ENCODE data around the gene PLSCR3. TPM values are rescaled to one million over a fixed set of nuclear protein-coding genes. Genes with fewer than 3 reads are reported as not detected.

PLSCR3 gene
- total RNA-seq, 4 donors from 2014 or later, result 16.8 to 38.1 (median 17.7) TPM

DNA sequence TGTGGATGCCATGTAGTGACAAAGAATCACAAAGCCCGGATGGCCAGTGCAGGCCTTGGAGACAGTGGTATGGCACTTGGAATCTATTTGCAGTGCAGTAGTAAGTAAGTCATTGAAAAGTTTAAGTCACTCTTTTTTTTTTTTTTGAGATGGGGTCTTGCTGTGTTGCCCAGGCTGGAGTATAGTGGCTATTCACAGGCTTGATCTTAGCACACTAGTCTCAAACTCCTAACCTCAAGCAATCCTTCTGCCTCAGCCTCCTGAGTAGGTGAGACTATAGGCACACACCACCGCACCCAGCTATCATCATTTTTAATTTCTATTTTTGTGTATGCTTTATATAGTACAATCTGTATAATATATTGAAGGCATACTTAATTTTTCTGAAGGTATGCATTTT, 4.3 kb upstream of the PLSCR3 start:
- Histone ChIP-seq H3K9me3 (no peaks in the 10 kb centered on the region), H3K4me3 (no peak overlapping the region), H3K27me3 (no peaks in the 10 kb centered on the region), H3K4me1 (peaks cover 4 to 47% (median 20%) of the 10 kb centered on the region in 3 donors), H3K36me3 (no peaks in the 10 kb centered on the region), H3K27ac (no peak overlapping the region)
- 83 to 93% methylated on average over 2 of the region's 2 CpGs for WGBS, 2 donors (ENCODE audit: low coverage in 1 of 2)
- no peak for ATAC-seq
- TF ChIP-seq EP300 (IDR thresholded peaks at IDR 0.05), result no peak
- TF ChIP-seq, protein P1, sequence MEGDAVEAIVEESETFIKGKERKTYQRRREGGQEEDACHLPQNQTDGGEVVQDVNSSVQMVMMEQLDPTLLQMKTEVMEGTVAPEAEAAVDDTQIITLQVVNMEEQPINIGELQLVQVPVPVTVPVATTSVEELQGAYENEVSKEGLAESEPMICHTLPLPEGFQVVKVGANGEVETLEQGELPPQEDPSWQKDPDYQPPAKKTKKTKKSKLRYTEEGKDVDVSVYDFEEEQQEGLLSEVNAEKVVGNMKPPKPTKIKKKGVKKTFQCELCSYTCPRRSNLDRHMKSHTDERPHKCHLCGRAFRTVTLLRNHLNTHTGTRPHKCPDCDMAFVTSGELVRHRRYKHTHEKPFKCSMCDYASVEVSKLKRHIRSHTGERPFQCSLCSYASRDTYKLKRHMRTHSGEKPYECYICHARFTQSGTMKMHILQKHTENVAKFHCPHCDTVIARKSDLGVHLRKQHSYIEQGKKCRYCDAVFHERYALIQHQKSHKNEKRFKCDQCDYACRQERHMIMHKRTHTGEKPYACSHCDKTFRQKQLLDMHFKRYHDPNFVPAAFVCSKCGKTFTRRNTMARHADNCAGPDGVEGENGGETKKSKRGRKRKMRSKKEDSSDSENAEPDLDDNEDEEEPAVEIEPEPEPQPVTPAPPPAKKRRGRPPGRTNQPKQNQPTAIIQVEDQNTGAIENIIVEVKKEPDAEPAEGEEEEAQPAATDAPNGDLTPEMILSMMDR (IDR thresholded peaks at IDR 0.05), result no peak
- no peak for TF ChIP-seq POLR2A (IDR thresholded peaks at IDR 0.05)
- TF ChIP-seq POLR2AphosphoS5 (IDR thresholded peaks at IDR 0.05), result no peak

DNA sequence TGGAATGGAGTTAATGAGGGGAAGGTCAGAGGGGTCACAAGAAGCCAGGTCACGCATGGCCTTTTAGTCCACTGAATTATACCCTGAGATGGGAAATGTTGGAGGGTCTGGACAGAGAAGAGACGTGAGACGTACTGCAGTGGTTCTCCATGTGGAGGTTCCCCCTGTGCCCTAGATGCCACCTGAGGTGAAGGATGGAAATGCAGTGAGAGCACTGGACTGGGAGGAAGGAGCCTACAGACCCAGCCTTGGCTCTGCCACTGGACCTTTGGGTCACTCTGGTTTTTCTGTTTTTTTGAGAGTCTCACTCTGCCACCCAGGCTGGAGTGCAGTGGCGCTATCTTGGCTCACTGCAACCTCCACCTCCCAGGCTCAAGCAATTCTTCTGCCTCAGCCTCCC, 1.8 kb upstream of the PLSCR3 start:
- TF ChIP-seq POLR2AphosphoS5 (IDR thresholded peaks at IDR 0.05), result no peak
- TF ChIP-seq POLR2A (IDR thresholded peaks at IDR 0.05), result no peak
- TF ChIP-seq EP300 (IDR thresholded peaks at IDR 0.05), result no peak
- TF ChIP-seq, protein P1 (IDR thresholded peaks at IDR 0.05), result no peak
- 66 to 94% methylated on average over 2 to 4 of the region's 4 CpGs for WGBS, 2 donors (ENCODE audit: low coverage in 1 of 2)
- Histone ChIP-seq H3K36me3 (peaks cover 0 to 14% of the 10 kb centered on the region in 2 donors), H3K4me3 (no peak overlapping the region), H3K27me3 (no peaks in the 10 kb centered on the region), H3K9me3 (no peaks in the 10 kb centered on the region), H3K4me1 (peaks cover 2 to 36% (median 16%) of the 10 kb centered on the region in 3 donors), H3K27ac (no peak overlapping the region)
- no peak for ATAC-seq

DNA sequence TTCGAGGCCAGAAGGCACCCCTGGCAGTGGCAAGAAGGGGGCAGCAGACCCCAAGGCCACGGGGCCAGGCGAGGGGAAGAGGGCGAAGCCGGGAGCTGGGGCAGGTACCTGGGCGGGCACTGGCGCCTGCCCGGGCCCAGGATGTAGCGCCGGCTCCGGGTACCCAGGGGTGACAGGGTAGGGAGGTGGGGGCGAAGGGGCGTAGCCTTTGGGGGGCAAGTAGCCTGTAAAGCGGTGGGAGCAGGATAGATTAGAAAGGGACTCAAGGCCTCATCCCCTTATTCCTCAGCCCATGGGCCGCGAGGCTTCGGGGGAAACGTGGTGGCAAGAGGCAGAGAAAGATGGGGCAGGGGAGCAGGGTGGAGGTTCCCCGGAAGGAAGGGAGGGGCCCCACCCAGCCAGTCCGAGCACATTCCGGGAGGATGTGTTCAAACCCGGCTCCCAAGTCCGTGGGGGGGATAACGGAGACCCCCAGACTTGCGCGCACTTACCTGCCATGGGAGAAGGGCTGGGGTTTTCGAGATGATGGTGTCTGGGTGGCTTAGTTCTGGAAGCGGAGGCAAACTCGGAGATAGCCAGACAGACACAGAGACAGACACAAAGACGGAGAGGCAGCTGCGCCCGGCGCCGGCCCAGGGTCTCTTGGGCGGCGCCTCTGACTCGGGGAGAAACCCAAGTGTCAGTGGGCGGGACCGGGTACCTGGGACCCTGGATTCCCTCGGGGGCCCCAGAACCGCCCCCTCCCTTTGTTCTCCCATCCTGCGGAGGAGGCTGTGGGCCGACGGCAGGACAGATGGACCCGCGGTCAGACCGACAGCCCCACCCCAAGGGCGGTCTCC, 493 bp downstream of the PLSCR3 start:
- Histone ChIP-seq H3K4me1 (peaks cover 2 to 35% (median 16%) of the 10 kb centered on the region in 3 donors), H3K27me3 (no peaks in the 10 kb centered on the region), H3K9me3 (no peaks in the 10 kb centered on the region), H3K36me3 (peaks cover 0 to 37% of the 10 kb centered on the region in 2 donors), H3K4me3 (peak overlapping the region; percentile 90), H3K27ac (peak overlapping the region; percentile 81 to 96 (median 92))
- 12% methylated on average over 15 of the region's 48 CpGs; no CpG with 5 or more reads in 1 of the 2 donors for WGBS, 2 donors (ENCODE audit: low coverage in 1 of 2)
- TF ChIP-seq POLR2A (IDR thresholded peaks at IDR 0.05) (no peak), EP300 (IDR thresholded peaks at IDR 0.05) (no peak), POLR2AphosphoS5 (IDR thresholded peaks at IDR 0.05) (no peak)
- TF ChIP-seq, protein P1 (IDR thresholded peaks at IDR 0.05), result no peak
- ATAC-seq, result peak; percentile 13

DNA sequence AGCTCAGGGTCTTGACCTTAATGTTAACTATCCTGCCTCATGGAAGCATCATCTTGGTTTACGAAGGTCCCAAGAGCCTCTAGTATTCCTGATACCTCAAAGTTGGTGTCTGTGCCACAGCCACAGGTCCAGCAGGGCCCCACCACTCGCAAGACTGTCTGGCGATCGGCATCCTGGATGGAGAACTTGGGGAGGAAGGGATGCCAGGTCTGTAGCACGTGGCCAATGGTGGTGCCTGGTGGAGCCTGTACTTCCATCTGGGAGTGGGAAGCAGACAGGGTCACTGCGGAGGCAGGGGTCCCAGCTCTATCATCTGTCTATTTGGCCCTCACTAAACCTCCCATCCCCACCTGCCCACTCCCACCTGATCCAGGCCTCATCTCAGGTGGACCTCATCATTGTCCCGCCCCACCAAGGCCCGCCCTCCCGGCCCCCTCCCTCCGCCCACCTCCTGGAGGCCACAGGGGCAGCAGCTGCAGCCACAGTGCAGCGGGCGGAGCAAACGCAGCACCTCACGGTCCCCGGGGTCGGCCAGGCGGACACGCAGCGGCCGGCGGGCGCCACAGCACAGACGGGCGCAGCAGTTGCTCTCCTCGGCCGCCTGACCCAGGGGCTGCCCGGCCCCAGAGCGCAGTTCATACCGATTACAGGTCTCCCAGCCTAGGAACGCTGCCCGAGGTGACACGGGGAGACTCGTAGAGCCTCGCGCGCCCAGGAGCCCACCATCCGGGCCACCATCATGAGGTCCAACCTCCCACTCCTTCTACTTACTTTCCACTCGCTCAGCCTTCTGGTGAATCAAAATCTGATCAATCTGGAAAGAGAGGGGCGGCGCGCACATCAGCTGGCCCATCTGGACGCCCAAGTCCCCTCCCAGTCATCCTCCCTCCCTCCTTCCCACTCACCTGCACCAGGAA, 1.4 kb downstream of the PLSCR3 start:
- no peaks in the 10 kb centered on the region for H3K9me3 ChIP-seq
- peaks cover 0 to 46% of the 10 kb centered on the region in 2 donors for H3K36me3 ChIP-seq
- no peak for TF ChIP-seq POLR2AphosphoS5 (IDR thresholded peaks at IDR 0.05)
- WGBS, 2 donors (ENCODE audit: low coverage in 1 of 2), result 53% methylated on average over 3 of the region's 42 CpGs; no CpG with 5 or more reads in 1 of the 2 donors
- H3K27me3 ChIP-seq, result no peaks in the 10 kb centered on the region
- H3K4me1 ChIP-seq, result peaks cover 2 to 35% (median 16%) of the 10 kb centered on the region in 3 donors
- H3K27ac ChIP-seq, result peak overlapping the region in 3 of 4 donors; percentile 91 to 96 (median 92)
- ATAC-seq, result no peak
- peak overlapping the region; percentile 90 for H3K4me3 ChIP-seq

DNA sequence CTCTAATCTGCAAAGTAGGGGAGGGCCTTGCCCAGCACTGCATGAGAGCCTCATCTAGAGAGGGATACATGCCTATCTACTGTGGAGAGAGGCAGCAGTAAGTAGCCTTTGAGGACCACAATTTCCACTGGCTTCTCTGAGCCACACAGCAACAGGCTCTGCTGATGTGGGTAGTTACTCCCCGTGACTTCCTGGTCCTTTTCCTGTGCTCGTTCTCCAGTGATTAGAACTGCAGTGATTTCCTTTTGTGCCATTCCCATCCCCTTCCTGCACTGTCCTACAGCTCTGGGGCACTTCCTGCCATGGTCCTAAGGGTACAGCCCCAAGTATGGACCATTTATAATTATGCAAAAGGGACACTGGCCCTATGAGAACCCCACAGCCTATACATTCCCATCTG, 3.0 kb downstream of the PLSCR3 start:
- peaks cover 0 to 61% of the 10 kb centered on the region in 2 donors for H3K36me3 ChIP-seq
- WGBS, 2 donors (ENCODE audit: low coverage in 1 of 2), result 63 to 81% methylated on average over 2 of the region's 2 CpGs
- H3K4me3 ChIP-seq, result no peak overlapping the region
- no peaks in the 10 kb centered on the region for H3K27me3 ChIP-seq
- H3K9me3 ChIP-seq, result no peaks in the 10 kb centered on the region
- peaks cover 2 to 35% (median 16%) of the 10 kb centered on the region in 3 donors for H3K4me1 ChIP-seq
- no peak for ATAC-seq
- H3K27ac ChIP-seq, result peak overlapping the region in 1 of 4 donors; percentile 10
- TF ChIP-seq EP300 (IDR thresholded peaks at IDR 0.05), result no peak
- no peak for TF ChIP-seq POLR2AphosphoS5 (IDR thresholded peaks at IDR 0.05)
- no peak for TF ChIP-seq POLR2A (IDR thresholded peaks at IDR 0.05)
- TF ChIP-seq, protein P1 (IDR thresholded peaks at IDR 0.05), result no peak

Data from gastroesophageal sphincter (tissue), 4 donors.